SK-N-SH treated with all-trans-retinoic acid at 6 μM for 48 hours (cell line): ENCODE data around the gene SH3RF1.

Source experiments
- BACH2 ChIP-seq: fragments of 250-450 bp; sonication (Bioruptor Pico); IDR thresholded peaks from 2 replicates; pipeline ENCODE4 v1.9.0; 2021; ENCODE audit warnings: mild to moderate bottlenecking, borderline replicate concordance
- GLIS3 ChIP-seq: fragments of 250-450 bp; sonication (Bioruptor Pico); IDR thresholded peaks from 2 replicates; pipeline ENCODE4 v1.5.0; 2020; ENCODE audit warnings: mild to moderate bottlenecking, moderate library complexity
- ISL1 ChIP-seq: fragments of 250-450 bp; sonication (Bioruptor Pico); IDR thresholded peaks from 2 replicates; pipeline ENCODE4 v2.1.2; 2022; ENCODE audit warnings: mild to moderate bottlenecking, moderate library complexity
- RARB ChIP-seq: fragments of 250-450 bp; sonication (Bioruptor Pico); IDR thresholded peaks from 2 replicates; pipeline ENCODE4 v1.8.0; 2021; ENCODE audit warnings: mild to moderate bottlenecking, moderate library complexity
- SNAI2 ChIP-seq: fragments of 250-450 bp; sonication (Bioruptor Pico); IDR thresholded peaks from 2 replicates; pipeline ENCODE4 v1.5.0; 2020; ENCODE audit warnings: mild to moderate bottlenecking, moderate library complexity
- ZFP3 ChIP-seq: fragments of 250-450 bp; sonication (Bioruptor Pico); IDR thresholded peaks from 2 replicates; pipeline ENCODE4 v1.5.0; 2020; ENCODE audit warnings: mild to moderate bottlenecking, moderate library complexity
- ZNF70 ChIP-seq: fragments of 450-650 bp; formaldehyde crosslinking; IDR thresholded peaks from 2 replicates; pipeline ENCODE4 v1.5.0; 2020; ENCODE audit warnings: mild to moderate bottlenecking, moderate library complexity
- TF ChIP-seq, protein P1 (sequence below): fragments of 250-450 bp; sonication (Bioruptor Pico); IDR thresholded peaks from 2 replicates; pipeline ENCODE4 v1.8.0; 2020; ENCODE audit warnings: mild to moderate bottlenecking, moderate library complexity, borderline replicate concordance
- TF ChIP-seq, protein P2 (sequence below): fragments of 250-450 bp; sonication (Bioruptor Pico); IDR thresholded peaks from 2 replicates; pipeline ENCODE4 v1.5.1; 2020; ENCODE audit warnings: low read depth, mild to moderate bottlenecking, moderate library complexity

DNA sequence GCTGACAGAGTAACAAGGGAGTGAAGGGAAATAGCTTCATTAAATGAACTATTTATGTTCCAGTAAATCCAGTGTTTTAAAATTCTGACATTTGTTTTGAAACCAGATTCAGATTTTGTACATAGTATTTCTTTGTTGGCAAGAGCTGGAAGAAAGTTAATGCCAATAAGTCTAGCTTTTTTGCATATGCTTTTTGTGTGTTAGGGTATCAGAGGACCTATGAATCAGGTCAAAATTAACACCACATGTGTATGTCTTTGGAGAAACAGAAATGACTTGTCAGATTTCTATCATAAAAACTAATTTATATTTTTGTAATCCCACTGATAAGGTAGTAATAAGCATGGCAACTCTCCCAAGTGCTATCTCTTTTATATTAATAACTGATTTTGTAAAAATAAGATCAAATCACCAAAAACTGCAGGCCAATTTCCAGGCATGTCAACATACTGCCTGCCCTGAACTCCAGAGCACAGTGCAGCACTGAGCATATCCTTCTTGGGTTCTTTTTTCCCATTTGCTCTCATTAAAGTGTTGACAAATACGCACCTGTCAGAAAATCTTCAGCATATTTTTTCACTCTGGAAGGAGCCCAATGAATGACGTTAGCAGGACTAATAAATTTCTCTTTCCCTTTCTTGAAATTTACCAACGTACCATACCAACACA lies 65.5 kb downstream of the SH3RF1 start:
- TF ChIP-seq, protein P1, sequence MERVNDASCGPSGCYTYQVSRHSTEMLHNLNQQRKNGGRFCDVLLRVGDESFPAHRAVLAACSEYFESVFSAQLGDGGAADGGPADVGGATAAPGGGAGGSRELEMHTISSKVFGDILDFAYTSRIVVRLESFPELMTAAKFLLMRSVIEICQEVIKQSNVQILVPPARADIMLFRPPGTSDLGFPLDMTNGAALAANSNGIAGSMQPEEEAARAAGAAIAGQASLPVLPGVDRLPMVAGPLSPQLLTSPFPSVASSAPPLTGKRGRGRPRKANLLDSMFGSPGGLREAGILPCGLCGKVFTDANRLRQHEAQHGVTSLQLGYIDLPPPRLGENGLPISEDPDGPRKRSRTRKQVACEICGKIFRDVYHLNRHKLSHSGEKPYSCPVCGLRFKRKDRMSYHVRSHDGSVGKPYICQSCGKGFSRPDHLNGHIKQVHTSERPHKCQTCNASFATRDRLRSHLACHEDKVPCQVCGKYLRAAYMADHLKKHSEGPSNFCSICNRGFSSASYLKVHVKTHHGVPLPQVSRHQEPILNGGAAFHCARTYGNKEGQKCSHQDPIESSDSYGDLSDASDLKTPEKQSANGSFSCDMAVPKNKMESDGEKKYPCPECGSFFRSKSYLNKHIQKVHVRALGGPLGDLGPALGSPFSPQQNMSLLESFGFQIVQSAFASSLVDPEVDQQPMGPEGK (CRISPR knock-in tag): no peak
- TF ChIP-seq, protein P2, sequence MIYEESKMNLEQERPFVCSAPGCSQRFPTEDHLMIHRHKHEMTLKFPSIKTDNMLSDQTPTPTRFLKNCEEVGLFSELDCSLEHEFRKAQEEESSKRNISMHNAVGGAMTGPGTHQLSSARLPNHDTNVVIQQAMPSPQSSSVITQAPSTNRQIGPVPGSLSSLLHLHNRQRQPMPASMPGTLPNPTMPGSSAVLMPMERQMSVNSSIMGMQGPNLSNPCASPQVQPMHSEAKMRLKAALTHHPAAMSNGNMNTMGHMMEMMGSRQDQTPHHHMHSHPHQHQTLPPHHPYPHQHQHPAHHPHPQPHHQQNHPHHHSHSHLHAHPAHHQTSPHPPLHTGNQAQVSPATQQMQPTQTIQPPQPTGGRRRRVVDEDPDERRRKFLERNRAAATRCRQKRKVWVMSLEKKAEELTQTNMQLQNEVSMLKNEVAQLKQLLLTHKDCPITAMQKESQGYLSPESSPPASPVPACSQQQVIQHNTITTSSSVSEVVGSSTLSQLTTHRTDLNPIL (CRISPR knock-in tag): no peak
- TF ChIP-seq GLIS3 (CRISPR knock-in tag): no peak
- TF ChIP-seq SNAI2 (CRISPR knock-in tag): no peak
- TF ChIP-seq ZNF70 (CRISPR knock-in tag): no peak
- no peak for TF ChIP-seq ZFP3 (CRISPR knock-in tag)
- TF ChIP-seq RARB (CRISPR knock-in tag): no peak
- TF ChIP-seq BACH2: no peak
- no peak for TF ChIP-seq ISL1 (CRISPR knock-in tag)
